GM21447 (cell line): ENCODE data around the gene PLA2G7.

Experiments
- ATAC-seq: cut with Tn5 transposase; IDR thresholded peaks from one replicate; pipeline ENCODE4 v1.9.1; 2021; ENCODE audit not compliant: unreplicated experiment

The PLA2G7 gene

DNA sequence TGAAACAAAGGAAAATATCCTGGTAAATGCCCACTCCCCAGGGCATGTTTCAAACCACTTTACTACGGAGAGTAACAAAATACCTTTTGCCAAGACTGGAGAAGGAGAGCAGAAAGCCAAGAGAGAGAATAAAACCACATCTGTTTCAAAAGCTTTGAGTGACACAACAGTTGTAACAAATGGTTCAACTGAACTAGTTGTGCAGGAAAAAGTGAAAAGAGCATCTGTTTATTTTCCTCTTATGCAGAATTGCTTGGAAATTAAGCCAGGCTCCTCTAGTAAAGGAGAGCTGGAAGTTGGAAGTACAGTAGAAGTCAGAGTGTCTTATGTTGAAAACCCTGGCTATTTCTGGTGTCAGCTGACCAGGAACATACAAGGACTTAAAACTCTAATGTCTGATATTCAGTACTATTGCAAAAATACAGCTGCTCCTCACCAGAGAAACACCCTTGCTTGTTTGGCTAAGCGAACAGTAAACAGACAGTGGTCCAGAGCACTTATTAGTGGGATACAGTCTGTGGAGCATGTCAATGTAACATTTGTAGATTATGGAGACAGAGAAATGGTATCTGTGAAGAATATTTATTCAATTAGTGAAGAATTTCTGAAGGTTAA lies 44.9 kb downstream of the PLA2G7 start:
- ATAC-seq = no peak

DNA sequence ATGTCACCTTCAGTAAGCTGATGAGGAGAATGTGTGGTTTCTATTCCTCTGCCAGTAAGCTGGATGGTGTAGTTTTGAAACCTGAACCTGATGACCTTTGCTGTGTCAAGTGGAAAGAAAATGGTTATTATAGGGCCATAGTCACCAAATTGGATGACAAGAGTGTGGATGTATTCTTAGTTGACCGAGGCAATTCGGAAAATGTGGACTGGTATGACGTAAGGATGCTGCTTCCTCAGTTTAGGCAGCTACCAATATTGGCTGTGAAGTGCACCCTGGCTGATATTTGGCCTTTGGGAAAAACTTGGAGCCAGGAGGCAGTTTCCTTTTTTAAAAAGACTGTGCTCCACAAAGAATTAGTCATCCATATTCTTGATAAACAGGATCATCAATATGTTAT lies 45.5 kb downstream of the PLA2G7 start:
- no peak for ATAC-seq

DNA sequence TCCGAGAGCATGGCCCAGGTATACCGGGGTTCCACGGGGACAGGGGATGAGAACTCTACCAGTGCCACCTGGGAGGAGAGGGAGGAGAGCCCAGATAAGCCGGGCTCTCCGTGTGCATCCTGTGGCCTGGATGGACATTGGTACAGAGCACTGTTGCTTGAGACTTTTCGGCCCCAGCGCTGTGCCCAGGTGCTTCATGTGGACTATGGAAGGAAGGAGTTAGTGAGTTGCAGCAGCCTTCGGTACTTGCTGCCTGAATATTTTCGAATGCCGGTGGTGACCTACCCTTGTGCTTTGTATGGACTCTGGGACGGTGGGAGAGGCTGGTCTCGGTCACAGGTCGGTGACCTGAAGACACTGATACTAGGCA lies 46.2 kb downstream of the PLA2G7 start:
- no peak for ATAC-seq

DNA sequence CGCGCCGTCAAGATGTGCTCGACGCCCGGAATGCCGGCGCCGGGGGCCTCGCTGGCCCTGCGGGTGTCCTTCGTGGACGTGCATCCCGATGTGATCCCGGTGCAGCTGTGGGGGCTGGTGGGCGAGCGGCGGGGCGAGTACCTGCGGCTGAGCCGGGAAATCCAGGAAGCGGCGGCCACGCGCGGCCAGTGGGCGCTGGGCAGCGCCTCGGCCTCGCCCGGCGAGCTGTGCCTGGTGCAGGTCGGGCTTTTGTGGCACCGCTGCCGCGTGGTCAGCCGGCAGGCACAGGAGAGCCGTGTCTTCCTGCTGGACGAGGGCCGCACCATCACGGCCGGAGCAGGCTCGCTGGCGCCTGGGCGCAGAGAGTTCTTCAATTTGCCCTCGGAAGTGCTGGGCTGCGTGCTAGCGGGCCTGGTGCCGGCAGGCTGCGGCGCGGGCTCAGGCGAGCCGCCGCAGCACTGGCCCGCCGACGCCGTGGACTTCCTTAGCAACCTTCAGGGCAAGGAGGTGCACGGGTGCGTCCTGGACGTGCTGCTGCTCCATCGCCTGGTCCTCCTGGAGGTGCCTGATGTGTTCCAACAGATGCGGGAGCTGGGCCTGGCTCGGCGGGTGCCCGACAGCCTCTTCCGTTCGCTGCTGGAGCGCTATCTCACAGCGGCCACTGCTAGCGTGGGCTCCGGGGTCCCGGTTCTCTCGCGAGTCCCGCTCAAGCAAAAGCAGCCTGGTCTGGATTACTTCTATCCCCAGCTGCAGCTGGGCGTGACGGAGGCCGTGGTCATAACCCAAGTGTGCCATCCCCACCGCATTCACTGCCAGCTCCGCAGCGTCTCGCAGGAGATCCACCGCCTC lies 46.8 kb downstream of the PLA2G7 start:
- no peak for ATAC-seq

DNA sequence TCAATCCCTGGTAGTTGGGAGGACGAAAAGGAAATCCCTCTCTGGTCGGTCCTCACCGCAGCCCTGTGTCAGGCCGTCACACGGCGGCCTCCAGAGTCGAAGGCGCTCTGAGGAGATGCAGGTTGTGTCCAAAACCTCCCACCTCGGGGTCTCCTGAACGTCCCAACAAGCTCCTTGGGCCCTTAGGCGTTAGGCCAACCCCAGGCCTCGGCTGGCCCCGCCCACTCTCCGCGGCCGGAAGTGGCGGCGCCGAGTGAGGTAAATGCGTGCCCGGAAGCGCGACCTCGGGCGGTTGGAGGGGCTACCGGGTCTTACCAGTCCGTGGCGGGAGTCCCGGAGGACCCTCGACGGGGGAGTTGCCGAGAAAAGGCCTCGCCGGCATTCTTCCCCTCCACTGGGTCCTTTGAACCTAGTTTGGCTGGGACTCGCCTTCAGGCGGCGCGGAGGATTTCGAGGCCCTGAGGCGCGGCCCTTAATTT lies 47.5 kb downstream of the PLA2G7 start, which contains the start of gene TDRD6:
TDRD6 (plus strand) TSS at position 267 of the 479 bp plus-strand sequence. CDS start 244 bp downstream, outside the sequence.
- no peak for ATAC-seq

DNA sequence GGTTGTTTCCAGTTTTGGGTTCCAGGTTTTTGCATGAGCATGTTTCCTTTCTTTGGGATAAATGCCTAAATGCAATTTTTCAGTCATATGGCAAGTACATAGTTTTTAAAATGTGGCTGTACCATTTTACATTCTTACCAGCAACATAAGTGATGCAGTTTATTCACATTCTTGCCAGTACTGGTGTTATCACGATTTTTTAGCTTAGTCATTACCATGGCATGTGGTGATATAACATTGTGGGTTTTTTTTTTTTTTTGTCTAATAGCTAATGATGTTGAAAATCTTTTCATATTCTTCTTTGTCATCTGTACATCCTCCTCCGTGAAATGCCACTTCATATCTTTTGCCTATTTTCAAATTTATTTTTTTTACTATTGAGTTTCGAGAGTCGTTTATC lies 50.4 kb downstream of the PLA2G7 start:
- ATAC-seq = no peak

DNA sequence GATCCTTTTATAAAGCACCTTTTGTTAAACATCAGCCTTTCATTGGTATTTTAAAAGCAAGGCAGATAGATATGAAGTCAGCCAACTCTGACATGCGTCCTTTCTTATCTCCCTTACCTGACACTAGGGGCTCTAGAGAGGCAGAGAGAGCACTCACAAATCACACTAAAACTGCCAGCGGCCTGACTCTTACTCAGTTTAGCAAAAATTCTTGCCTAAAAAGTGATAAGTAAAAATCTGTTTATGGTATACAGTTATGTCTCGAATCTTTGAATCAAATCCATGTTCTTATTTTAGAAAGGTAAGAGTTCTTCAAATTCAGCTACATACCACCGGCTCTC lies 57.9 kb downstream of the PLA2G7 start:
- no peak for ATAC-seq

DNA sequence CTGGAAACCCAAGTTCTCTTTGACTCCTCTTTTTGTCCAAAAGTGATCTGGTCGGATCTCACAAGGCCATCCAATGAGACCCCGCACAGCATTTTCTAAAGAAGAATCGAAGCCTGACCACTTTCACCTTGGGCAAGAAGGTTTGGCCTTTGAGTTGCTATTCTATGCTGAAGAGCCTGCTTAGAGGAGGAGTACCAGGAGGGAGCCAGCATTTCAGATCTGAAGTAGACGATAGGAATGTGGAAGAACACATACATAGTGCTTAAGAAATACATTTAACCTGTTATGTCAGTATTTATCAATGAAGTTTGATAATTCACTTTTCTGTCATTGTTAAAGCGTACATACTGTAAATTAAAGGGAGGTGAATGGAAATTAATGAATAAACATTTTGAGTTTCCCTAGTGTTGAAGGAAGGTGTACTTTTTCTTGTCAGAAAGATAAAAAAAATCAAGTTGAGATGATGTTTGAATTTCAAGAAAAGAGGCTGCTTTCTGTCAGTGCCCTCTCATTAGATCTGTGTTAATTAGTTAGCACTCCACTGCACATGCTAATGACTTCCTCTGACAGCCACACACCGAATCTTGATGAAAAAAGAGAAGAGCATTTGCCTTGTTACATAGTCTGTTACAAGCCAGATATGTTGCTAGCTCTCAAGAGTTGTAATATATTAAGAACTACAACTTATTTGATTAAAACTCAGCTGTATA lies 58.4 kb downstream of the PLA2G7 start:
- no peak for ATAC-seq

DNA sequence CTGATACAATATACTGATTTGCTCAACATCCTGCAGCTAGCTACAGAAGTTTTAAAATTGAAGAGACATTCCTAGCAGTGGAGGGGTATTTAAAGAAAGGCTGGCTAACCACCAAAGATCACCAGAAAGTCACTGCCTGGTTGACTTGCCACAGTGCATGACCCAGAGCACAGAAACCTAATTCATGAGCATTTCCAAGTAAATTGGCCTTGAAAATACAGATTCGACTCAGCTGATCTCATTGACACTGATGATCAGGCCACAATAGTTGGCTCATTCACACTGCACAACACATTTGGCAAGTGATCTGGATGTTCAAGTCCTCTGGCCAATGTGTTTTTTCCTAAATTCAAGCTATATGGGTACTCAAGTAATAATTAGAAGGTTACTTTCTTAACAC lies 60.8 kb downstream of the PLA2G7 start:
- ATAC-seq = no peak

DNA sequence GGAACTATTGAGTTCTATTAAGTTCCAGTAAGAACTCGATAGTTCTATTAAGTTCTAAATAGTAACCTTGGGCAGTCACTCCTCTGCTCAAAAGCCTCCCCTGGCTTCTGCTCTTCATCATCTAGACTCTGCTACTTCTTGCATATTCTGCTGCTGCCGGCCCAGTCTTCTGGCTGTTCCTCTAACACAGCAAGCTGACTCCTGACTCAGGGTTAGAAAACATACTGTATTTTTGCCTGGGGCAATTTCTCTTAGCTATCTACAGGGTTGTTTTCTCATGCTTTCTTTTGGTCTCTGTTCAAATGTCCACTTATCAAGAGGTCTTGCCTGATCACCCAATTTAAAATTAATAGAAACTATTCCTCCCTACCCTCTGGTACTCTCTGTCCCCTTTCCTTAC lies 67.8 kb downstream of the PLA2G7 start:
- ATAC-seq = no peak

DNA sequence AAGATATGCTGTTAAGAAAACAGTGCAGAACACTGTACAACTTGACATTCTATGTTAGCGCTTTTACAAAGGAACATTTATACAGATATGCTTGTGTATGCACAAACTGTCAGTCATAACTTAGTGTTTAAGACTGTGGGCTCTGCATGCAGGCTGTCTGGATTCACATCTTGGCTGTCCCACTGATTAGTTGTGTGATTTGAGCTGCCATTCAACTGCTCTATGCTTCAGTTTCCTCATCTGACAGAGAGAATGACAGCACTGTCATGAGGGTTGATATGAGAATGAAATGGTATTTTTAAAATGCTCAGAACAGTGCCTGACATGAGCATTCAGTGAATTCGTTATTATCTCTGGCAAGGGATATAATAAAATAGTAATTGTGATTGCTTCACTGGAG lies 73.7 kb downstream of the PLA2G7 start:
- ATAC-seq = no peak

DNA sequence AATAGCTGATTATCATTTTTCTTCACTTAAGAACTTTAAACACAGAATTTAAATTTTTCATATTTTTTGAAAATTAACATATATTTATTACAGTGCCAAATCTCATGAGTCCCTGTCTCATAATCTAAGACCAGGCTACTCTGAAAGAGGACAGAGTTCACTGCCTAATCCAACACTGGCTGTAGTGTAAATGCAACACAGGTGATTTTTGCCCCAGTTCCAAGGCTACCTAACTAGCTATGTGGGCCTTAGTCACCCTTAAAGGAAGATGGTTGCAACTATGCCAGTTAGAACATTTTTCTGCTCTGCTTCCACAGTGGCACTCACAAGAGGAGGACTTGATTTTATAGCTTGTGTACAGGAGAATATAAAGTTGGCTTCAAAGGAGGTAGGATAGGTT lies 77.5 kb downstream of the PLA2G7 start:
- ATAC-seq = no peak

DNA sequence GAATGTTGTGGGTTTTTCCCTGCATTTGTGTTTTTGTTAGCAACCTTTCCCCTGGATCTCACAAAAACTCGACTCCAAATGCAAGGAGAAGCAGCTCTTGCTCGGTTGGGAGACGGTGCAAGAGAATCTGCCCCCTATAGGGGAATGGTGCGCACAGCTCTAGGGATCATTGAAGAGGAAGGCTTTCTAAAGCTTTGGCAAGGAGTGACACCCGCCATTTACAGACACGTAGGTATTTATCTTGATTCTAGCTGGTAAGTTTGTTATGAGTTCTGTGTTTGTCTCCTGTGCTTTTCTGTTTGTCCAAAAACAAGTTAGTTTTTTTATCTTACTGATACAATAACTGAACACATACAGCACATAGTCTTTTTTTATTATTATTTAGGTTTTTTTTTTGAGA lies 79.4 kb downstream of the PLA2G7 start:
- no peak for ATAC-seq
